GM23338 (cell line): Measurements from ENCODE around the gene PDE4D. TPM values are rescaled to one million over a fixed set of nuclear protein-coding genes. Genes with fewer than 3 reads are reported as not detected.
A peak's percentile ranks its signal among the peaks of the same experiment; 100 is the strongest.

Source experiments
- ATAC-seq: fragments of 200-7000 bp; cut with Tn5 transposase; 3 replicates; pipeline ENCODE4 v1.9.1; 2020
- DNase-seq: peaks from one replicate; pipeline ENCODE4 v3.0.0-alpha.2; 2015; ENCODE audit warnings: low spot score
- H2AFZ ChIP-seq: fragments of 200-600 bp; sonication (generic); 2 replicates; pipeline ENCODE4 v1.8.0; 2016; ENCODE audit warnings: antibody characterized with exemption, mild to moderate bottlenecking, moderate library complexity
- H3F3A ChIP-seq: fragments of 200-600 bp; sonication (generic); replicated peaks from 2 replicates; pipeline ENCODE4 v1.8.0; 2017; ENCODE audit warnings: antibody characterized with exemption, mixed run types, low read depth
- H3K27ac ChIP-seq: fragments of 200-600 bp; sonication (generic); 2 replicates; pipeline ENCODE4 v1.6.1; 2016; ENCODE audit warnings: low read depth
- H3K27me3 ChIP-seq: fragments of 200-600 bp; sonication (generic); 2 replicates; pipeline ENCODE4 v1.8.0; 2016; ENCODE audit warnings: mild to moderate bottlenecking, mixed run types, moderate library complexity; ENCODE audit not compliant: insufficient read depth
- H3K36me3 ChIP-seq: fragments of 200-600 bp; sonication (generic); 2 replicates; pipeline ENCODE4 v1.8.0; 2016; ENCODE audit warnings: mild to moderate bottlenecking; ENCODE audit not compliant: insufficient read depth
- H3K4me1 ChIP-seq: fragments of 200-600 bp; sonication (generic); 2 replicates; pipeline ENCODE4 v1.8.0; 2016; ENCODE audit warnings: mild to moderate bottlenecking, moderate library complexity; ENCODE audit not compliant: insufficient read depth
- H3K4me2 ChIP-seq: fragments of 200-600 bp; sonication (generic); 2 replicates; pipeline ENCODE4 v1.7.1; 2017; ENCODE audit warnings: mixed run types
- H3K4me3 ChIP-seq: fragments of 200-600 bp; sonication (generic); 2 replicates; pipeline ENCODE4 v1.6.1; 2016; ENCODE audit warnings: mixed run types
- H3K79me2 ChIP-seq: fragments of 200-600 bp; sonication (generic); replicated peaks from 2 replicates; pipeline ENCODE4 v1.8.0; 2017; ENCODE audit warnings: mild to moderate bottlenecking; ENCODE audit not compliant: insufficient read depth
- H3K9me2 ChIP-seq: fragments of 200-600 bp; sonication (generic); 2 replicates; pipeline ENCODE4 v1.8.0; 2017; ENCODE audit not compliant: insufficient read depth
- H4K20me1 ChIP-seq: fragments of 200-600 bp; sonication (generic); replicated peaks from 2 replicates; pipeline ENCODE4 v1.8.0; 2017; ENCODE audit warnings: mild to moderate bottlenecking; ENCODE audit not compliant: insufficient read depth
- H3K27ac Mint-ChIP-seq: 2 replicates; pipeline ENCODE4 v1.8.0; 2020; ENCODE audit warnings: inconsistent platforms, mild to moderate bottlenecking, moderate library complexity, mixed read lengths
- H3K27me3 Mint-ChIP-seq: 3 replicates; pipeline ENCODE4 v1.8.0; 2022; ENCODE audit warnings: low read depth, mild to moderate bottlenecking, moderate library complexity, mixed read lengths, inconsistent platforms; ENCODE audit not compliant: insufficient read depth, poor library complexity
- H3K36me3 Mint-ChIP-seq: 3 replicates; pipeline ENCODE4 v1.8.0; 2021; ENCODE audit warnings: low read depth, mild to moderate bottlenecking, inconsistent platforms, moderate library complexity, mixed read lengths
- H3K4me1 Mint-ChIP-seq: 3 replicates; pipeline ENCODE4 v1.8.0; 2020; ENCODE audit warnings: mild to moderate bottlenecking, inconsistent platforms, mixed read lengths
- H3K4me3 Mint-ChIP-seq: 3 replicates; pipeline ENCODE4 v1.8.0; 2021; ENCODE audit warnings: moderate library complexity, mild to moderate bottlenecking, inconsistent platforms, mixed read lengths
- H3K9me3 Mint-ChIP-seq: 3 replicates; pipeline ENCODE4 v1.8.0; 2020; ENCODE audit warnings: moderate library complexity, mild to moderate bottlenecking, inconsistent platforms, mixed read lengths
- CREB1 ChIP-seq: fragments of 250-450 bp; sonication (Bioruptor Pico); IDR thresholded peaks from 2 replicates; pipeline ENCODE4 v1.5.0; 2020; ENCODE audit warnings: low read depth, mild to moderate bottlenecking, moderate library complexity
- ETS1 ChIP-seq: IDR thresholded peaks from 2 replicates; pipeline ENCODE4 v1.6.1; 2016; ENCODE audit warnings: antibody characterized with exemption
- EZH2 ChIP-seq: fragments of 200-600 bp; sonication (generic); IDR thresholded peaks from one replicate; pipeline ENCODE4 v1.8.0; 2017; ENCODE audit warnings: antibody characterized with exemption, mild to moderate bottlenecking, low read depth; ENCODE audit not compliant: unreplicated experiment
- JUNB ChIP-seq: IDR thresholded peaks from one replicate; pipeline ENCODE4 v1.6.1; 2016; ENCODE audit warnings: antibody characterized with exemption; ENCODE audit not compliant: unreplicated experiment
- POLR2AphosphoS5 ChIP-seq: IDR thresholded peaks from 2 replicates; pipeline ENCODE4 v1.6.1; 2016; ENCODE audit warnings: antibody characterized with exemption, low read depth
- STAT1 ChIP-seq: IDR thresholded peaks from one replicate; pipeline ENCODE4 v1.6.1; 2016; ENCODE audit warnings: antibody characterized with exemption; ENCODE audit not compliant: unreplicated experiment
- ZNF114 ChIP-seq: fragments of 250-450 bp; sonication (Bioruptor Pico); IDR thresholded peaks from 2 replicates; pipeline ENCODE4 v1.5.0; 2020; ENCODE audit warnings: mild to moderate bottlenecking, moderate library complexity
- polyA plus RNA-seq: library from polyadenylated mRNA; unstranded; fragments of >200 nt; fragmentation: Nextera tagmentation; extraction: Ambion mirVana; gene quantifications from 2 replicates; pipeline ENCODE4 v1.2.1, GENCODE V29; 2016
- total RNA-seq: library from RNA; depleted of rRNA; stranded (reverse); fragments of >200 nt; shearing (Covaris generic); gene quantifications from 2 replicates; pipeline ENCODE4 v1.2.3, GENCODE V29; 2014
- TF ChIP-seq, protein P1 (sequence below), 2 experiments: fragments of 200-600 bp in 1 of 2; sonication (generic) in 1 of 2; conservative IDR thresholded peaks; 2 replicates each; pipeline versions ENCODE4 v1.5.1 to v1.6.1; 2016 to 2017; ENCODE audit warnings: antibody characterized with exemption in 2 of 2, low read depth in 2 of 2, mild to moderate bottlenecking in 2 of 2, moderate library complexity in 1 of 2
- TF ChIP-seq, protein P2 (sequence below): fragments of 250-450 bp; sonication (Bioruptor Pico); IDR thresholded peaks from 2 replicates; pipeline ENCODE4 v1.5.0; 2020; ENCODE audit warnings: mild to moderate bottlenecking, moderate library complexity

Gene PDE4D
- total and polyA plus RNA-seq, 2 experiments from 2014 or later = 2.1 to 4.7 TPM

- Histone ChIP-seq H3K36me3 (no peaks in the 10 kb centered on the region), H4K20me1 (no peaks in the 10 kb centered on the region), H3K79me2 (no peaks in the 10 kb centered on the region), H3K4me3 (no peak overlapping the region), H3K27me3 (no peaks in the 10 kb centered on the region), H3F3A (no peaks in the 10 kb centered on the region), H2AFZ (peak overlapping the region; percentile 19; the same call in 1 of the 2 replicates), H3K4me1 (peaks cover 4% of the 10 kb centered on the region; the same call in 1 of the 2 replicates), H3K27ac (no peak overlapping the region), H3K9me2 (no peaks in the 10 kb centered on the region), H3K4me2 (0 out of 2 replicates have a peak overlapping the region, but pooled peaks have one; percentile 6)
- Mint-ChIP-seq H3K36me3 (no peaks in the 10 kb centered on the region), H3K9me3 (no peaks in the 10 kb centered on the region), H3K4me1 (peaks cover 9% of the 10 kb centered on the region), H3K4me3 (no peak overlapping the region), H3K27me3 (peaks cover 2% of the 10 kb centered on the region), H3K27ac (no peak overlapping the region)
- DNase-seq (peak; percentile 88), ATAC-seq (peak; percentile 90)
- no peak for TF ChIP-seq ZNF114 (CRISPR knock-in tag)
- TF ChIP-seq, protein P1, sequence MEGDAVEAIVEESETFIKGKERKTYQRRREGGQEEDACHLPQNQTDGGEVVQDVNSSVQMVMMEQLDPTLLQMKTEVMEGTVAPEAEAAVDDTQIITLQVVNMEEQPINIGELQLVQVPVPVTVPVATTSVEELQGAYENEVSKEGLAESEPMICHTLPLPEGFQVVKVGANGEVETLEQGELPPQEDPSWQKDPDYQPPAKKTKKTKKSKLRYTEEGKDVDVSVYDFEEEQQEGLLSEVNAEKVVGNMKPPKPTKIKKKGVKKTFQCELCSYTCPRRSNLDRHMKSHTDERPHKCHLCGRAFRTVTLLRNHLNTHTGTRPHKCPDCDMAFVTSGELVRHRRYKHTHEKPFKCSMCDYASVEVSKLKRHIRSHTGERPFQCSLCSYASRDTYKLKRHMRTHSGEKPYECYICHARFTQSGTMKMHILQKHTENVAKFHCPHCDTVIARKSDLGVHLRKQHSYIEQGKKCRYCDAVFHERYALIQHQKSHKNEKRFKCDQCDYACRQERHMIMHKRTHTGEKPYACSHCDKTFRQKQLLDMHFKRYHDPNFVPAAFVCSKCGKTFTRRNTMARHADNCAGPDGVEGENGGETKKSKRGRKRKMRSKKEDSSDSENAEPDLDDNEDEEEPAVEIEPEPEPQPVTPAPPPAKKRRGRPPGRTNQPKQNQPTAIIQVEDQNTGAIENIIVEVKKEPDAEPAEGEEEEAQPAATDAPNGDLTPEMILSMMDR (conservative IDR thresholded peaks at IDR 0.05; ENCODE audit: low read depth in 2 of 2) = peak; percentile 86 to 91
Measured at GRCh38 chr5:59188419-59189225, 704.9 kb downstream of the PDE4D start.

DNA sequence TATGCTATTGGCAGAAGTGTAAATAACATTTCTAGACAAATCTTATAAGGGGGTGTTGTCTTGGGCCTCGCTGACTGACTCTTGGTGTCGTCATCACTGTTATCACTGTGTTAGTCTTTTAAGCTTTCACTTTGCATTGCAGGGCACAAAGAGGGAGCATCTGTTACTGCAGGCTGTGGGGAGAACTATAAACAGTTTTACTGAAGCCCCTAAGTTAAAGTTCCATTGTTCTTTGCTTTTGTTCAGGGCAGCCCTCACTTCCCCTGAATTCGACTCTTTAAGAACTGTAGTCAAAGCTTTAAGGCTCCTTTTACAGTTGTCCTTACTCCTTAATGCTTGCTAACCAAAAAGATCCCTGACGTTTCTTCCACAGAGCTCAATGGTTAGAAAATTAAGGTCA is 705.7 kb downstream of the PDE4D start:
- H3K36me3 Mint-ChIP-seq = no peaks in the 10 kb centered on the region
- ATAC-seq = no peak
- no peak for TF ChIP-seq STAT1
- TF ChIP-seq EZH2 = no peak
- TF ChIP-seq, protein P2, sequence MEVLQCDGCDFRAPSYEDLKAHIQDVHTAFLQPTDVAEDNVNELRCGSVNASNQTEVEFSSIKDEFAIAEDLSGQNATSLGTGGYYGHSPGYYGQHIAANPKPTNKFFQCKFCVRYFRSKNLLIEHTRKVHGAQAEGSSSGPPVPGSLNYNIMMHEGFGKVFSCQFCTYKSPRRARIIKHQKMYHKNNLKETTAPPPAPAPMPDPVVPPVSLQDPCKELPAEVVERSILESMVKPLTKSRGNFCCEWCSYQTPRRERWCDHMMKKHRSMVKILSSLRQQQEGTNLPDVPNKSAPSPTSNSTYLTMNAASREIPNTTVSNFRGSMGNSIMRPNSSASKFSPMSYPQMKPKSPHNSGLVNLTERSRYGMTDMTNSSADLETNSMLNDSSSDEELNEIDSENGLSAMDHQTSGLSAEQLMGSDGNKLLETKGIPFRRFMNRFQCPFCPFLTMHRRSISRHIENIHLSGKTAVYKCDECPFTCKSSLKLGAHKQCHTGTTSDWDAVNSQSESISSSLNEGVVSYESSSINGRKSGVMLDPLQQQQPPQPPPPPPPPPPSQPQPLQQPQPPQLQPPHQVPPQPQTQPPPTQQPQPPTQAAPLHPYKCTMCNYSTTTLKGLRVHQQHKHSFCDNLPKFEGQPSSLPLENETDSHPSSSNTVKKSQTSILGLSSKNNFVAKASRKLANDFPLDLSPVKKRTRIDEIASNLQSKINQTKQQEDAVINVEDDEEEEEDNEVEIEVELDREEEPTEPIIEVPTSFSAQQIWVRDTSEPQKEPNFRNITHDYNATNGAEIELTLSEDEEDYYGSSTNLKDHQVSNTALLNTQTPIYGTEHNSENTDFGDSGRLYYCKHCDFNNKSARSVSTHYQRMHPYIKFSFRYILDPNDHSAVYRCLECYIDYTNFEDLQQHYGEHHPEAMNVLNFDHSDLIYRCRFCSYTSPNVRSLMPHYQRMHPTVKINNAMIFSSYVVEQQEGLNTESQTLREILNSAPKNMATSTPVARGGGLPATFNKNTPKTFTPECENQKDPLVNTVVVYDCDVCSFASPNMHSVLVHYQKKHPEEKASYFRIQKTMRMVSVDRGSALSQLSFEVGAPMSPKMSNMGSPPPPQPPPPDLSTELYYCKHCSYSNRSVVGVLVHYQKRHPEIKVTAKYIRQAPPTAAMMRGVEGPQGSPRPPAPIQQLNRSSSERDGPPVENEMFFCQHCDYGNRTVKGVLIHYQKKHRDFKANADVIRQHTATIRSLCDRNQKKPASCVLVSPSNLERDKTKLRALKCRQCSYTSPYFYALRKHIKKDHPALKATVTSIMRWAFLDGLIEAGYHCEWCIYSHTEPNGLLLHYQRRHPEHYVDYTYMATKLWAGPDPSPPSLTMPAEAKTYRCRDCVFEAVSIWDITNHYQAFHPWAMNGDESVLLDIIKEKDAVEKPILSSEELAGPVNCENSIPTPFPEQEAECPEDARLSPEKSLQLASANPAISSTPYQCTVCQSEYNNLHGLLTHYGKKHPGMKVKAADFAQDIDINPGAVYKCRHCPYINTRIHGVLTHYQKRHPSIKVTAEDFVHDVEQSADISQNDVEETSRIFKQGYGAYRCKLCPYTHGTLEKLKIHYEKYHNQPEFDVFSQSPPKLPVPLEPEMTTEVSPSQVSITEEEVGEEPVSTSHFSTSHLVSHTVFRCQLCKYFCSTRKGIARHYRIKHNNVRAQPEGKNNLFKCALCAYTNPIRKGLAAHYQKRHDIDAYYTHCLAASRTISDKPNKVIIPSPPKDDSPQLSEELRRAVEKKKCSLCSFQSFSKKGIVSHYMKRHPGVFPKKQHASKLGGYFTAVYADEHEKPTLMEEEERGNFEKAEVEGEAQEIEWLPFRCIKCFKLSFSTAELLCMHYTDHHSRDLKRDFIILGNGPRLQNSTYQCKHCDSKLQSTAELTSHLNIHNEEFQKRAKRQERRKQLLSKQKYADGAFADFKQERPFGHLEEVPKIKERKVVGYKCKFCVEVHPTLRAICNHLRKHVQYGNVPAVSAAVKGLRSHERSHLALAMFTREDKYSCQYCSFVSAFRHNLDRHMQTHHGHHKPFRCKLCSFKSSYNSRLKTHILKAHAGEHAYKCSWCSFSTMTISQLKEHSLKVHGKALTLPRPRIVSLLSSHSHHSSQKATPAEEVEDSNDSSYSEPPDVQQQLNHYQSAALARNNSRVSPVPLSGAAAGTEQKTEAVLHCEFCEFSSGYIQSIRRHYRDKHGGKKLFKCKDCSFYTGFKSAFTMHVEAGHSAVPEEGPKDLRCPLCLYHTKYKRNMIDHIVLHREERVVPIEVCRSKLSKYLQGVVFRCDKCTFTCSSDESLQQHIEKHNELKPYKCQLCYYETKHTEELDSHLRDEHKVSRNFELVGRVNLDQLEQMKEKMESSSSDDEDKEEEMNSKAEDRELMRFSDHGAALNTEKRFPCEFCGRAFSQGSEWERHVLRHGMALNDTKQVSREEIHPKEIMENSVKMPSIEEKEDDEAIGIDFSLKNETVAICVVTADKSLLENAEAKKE (CRISPR knock-in tag) = no peak
- TF ChIP-seq, protein P1 (conservative IDR thresholded peaks at IDR 0.05; ENCODE audit: low read depth in 2 of 2) = no peak
- TF ChIP-seq JUNB = no peak
- no peak for TF ChIP-seq CREB1 (CRISPR knock-in tag)
- no peak for TF ChIP-seq ETS1
- TF ChIP-seq POLR2AphosphoS5 = no peak

More for the DNA sequence above, 705.7 kb downstream of the PDE4D start:
- Mint-ChIP-seq H3K9me3 (no peaks in the 10 kb centered on the region), H3K4me3 (no peak overlapping the region), H3K27me3 (peaks cover 2% of the 10 kb centered on the region), H3K27ac (no peak overlapping the region), H3K4me1 (peaks cover 16% of the 10 kb centered on the region)
- Histone ChIP-seq H3K27ac (no peak overlapping the region), H2AFZ (peak overlapping the region; percentile 1; the same call in 1 of the 2 replicates), H3K4me3 (no peak overlapping the region), H3K4me1 (peaks cover 11% of the 10 kb centered on the region), H3K79me2 (no peaks in the 10 kb centered on the region), H3F3A (no peaks in the 10 kb centered on the region), H3K4me2 (no peak overlapping the region), H3K36me3 (no peaks in the 10 kb centered on the region), H3K27me3 (no peaks in the 10 kb centered on the region), H4K20me1 (no peaks in the 10 kb centered on the region), H3K9me2 (no peaks in the 10 kb centered on the region)
- peak; percentile 13 for DNase-seq
